K562 (cell line): ENCODE results near the gene ZNF792. TPM values are rescaled to one million over a fixed set of nuclear protein-coding genes. Genes with fewer than 3 reads are reported as not detected.
A peak's percentile ranks its signal among the peaks of the same experiment; 100 is the strongest.

ENCODE experiments used
- E2F5 ChIP-seq: sonication (generic); formaldehyde crosslinking; IDR thresholded peaks from 2 replicates; pipeline ENCODE4 v1.8.0; 2022; ENCODE audit warnings: mild to moderate bottlenecking, missing genetic modification reagents
- MNT ChIP-seq, 2 experiments: fragments of 450-650 bp; conservative IDR thresholded peaks; 2 replicates each; pipeline ENCODE4 v1.6.1; 2017; ENCODE audit warnings: mild to moderate bottlenecking in 2 of 2, moderate library complexity in 2 of 2
- RFX5 ChIP-seq: IDR thresholded peaks from 2 replicates; pipeline ENCODE4 v1.6.1; 2011; ENCODE audit warnings: low read depth, mild to moderate bottlenecking, improper control_type of control experiment, low read length
- ZBTB40 ChIP-seq, 2 experiments: fragments of 450-650 bp in 1 of 2; sonication (generic) in 1 of 2; formaldehyde crosslinking in 1 of 2; IDR thresholded peaks; 2 replicates each; pipeline versions ENCODE4 v1.7.1 to v1.9.0; 2016 to 2022; ENCODE audit warnings: inconsistent platforms in 1 of 2, mild to moderate bottlenecking in 1 of 2, missing genetic modification reagents in 1 of 2
- ZNF347 ChIP-seq: fragments of 450-650 bp; formaldehyde crosslinking; IDR thresholded peaks from 2 replicates; pipeline ENCODE4 v1.4.0; 2020; ENCODE audit warnings: low read depth, mild to moderate bottlenecking, moderate library complexity
- polyA plus RNA-seq, 8 experiments: library from polyadenylated mRNA; depleted of rRNA in 4 of 8; stranded (reverse) in 5 of 8; unstranded in 3 of 8; fragments of >200 nt; fragmentation: Nextera tagmentation in 2 of 8; fragmentation: Illumina TruSeq in 1 of 8; extraction: Ambion mirVana in 2 of 8; extraction: Trizol in 1 of 8; gene quantifications; 2 replicates each; pipeline versions ENCODE4 v1.2.1 to v1.2.3, GENCODE V29; 2011 to 2014; ENCODE audit warnings: inconsistent platforms in 1 of 8, missing spikeins in 1 of 8
- total RNA-seq, 7 experiments: library from RNA; depleted of rRNA in 6 of 7; stranded (reverse); fragments of >200 nt in 6 of 7; fragmentation: Illumina TruSeq in 2 of 7; extraction: Trizol in 2 of 7; gene quantifications; 2 replicates each; pipeline versions ENCODE4 v1.2.1 to v1.2.3, GENCODE V29; 2011 to 2021; ENCODE audit warnings: low replicate concordance in 1 of 7

The ZNF792 gene
- total and polyA plus RNA-seq, 9 of the 15 experiments (the other 6 are each of a cell fraction or from before 2014, with no cell fraction given), result 3.3 to 16.5 (median 10.4) TPM

- TF ChIP-seq ZBTB40 (IDR thresholded peaks at IDR 0.05), result peak; percentile 57; the same call in 1 of the 2 replicates
- no peak for TF ChIP-seq ZBTB40 (CRISPR knock-in tag; IDR thresholded peaks at IDR 0.05)
- TF ChIP-seq ZNF347 (CRISPR knock-in tag), result no peak
- no peak for TF ChIP-seq E2F5 (CRISPR knock-in tag)
- peak; percentile 56 to 63 for TF ChIP-seq MNT (conservative IDR thresholded peaks at IDR 0.05)
- no peak for TF ChIP-seq RFX5
Measured at GRCh38 chr19:35000647-35001501, 36.8 kb upstream of the ZNF792 start (continued).
